Activated CD4-positive, alpha-beta T cell treated with anti-CD3 and anti-CD28 coated beads, Interleukin-2, amount 10 ng/mL, durations not matched to agents 24 days and 14 days (primary cell): ENCODE data around the gene OSTF1. TPM values are rescaled to one million over a fixed set of nuclear protein-coding genes. Genes with fewer than 3 reads are reported as not detected.
A peak's percentile ranks its signal among the peaks of the same experiment; 100 is the strongest.

Experiments
- DNase-seq: peaks from one replicate; pipeline ENCODE4 v3.0.0; 2022
- H3K27ac Mint-ChIP-seq: one replicate; pipeline ENCODE4 v1.8.0; 2022; ENCODE audit warnings: mild to moderate bottlenecking, mixed read lengths
- H3K27me3 Mint-ChIP-seq: one replicate; pipeline ENCODE4 v1.8.0; 2022; ENCODE audit warnings: mixed read lengths
- H3K36me3 Mint-ChIP-seq: one replicate; pipeline ENCODE4 v1.8.0; 2022; ENCODE audit warnings: low read depth, mild to moderate bottlenecking, mixed read lengths
- H3K4me1 Mint-ChIP-seq: one replicate; pipeline ENCODE4 v1.8.0; 2021; ENCODE audit warnings: mixed read lengths
- H3K4me3 Mint-ChIP-seq: one replicate; pipeline ENCODE4 v1.8.0; 2022; ENCODE audit warnings: mild to moderate bottlenecking, moderate library complexity, mixed read lengths
- H3K9me3 Mint-ChIP-seq: one replicate; pipeline ENCODE4 v1.8.0; 2021; ENCODE audit warnings: mixed read lengths
- intact Hi-C: fragments of 100-400 bp; cut with micrococcal nuclease; formaldehyde crosslinking; loops from one replicate; pipeline ENCODE4 v1.15.1; 2023
- total RNA-seq: library from RNA; stranded (reverse); gene quantifications from 2 replicates; pipeline ENCODE4 v1.2.3, GENCODE V29; 2022

Gene OSTF1
- total RNA-seq, 1 donor from 2014 or later, result 41.5 TPM

DNA sequence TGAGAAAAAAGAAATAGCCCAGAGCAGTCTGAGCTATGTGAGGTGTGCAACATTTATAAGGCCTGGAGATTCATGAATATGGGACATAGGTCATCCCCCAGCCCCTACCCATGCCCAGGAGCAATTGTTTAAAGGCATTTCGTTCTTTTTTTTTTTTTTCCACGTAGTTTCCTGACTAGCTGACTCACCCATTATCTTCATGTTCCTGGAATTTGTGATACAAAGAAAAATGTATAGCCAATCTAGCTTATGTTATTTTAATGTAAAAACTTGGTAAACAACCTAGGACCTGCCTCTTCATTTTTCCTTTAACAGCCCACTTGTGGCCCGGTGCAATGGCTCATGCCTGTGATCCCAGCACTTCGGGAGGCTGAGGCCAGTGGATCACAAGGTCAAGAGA, 81.3 kb downstream of the OSTF1 start:
- Mint-ChIP-seq H3K9me3 (peaks cover 7% of the 10 kb centered on the region), H3K4me3 (peak overlapping the region; percentile 9), H3K36me3 (peaks cover 52% of the 10 kb centered on the region), H3K27ac (no peak overlapping the region), H3K4me1 (peaks cover 32% of the 10 kb centered on the region), H3K27me3 (no peaks in the 10 kb centered on the region)
- intact Hi-C loops, result no loop called here
- no peak for DNase-seq

DNA sequence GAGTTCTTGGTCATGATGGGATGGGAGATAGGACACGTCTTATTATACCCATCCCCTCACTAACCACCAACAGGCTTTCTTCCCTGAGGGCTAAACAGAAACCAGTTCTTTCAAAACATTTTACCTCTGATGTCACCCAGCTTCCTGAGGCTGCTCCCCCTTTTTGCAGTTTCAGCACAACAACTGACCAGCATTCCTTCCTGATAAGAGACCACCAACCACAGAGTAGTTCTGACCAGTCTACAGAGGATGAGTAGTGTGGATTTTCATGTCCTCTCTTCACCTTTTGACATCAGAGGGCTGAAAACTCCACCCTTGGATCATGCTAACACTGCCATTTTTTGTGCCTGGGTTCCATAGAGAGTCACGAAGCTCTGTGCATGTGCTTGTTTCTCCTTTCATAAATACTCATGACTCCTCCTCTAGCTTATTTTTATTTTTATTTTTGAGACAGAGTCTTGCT, 82.6 kb downstream of the OSTF1 start:
- Mint-ChIP-seq H3K4me1 (peaks cover 32% of the 10 kb centered on the region), H3K9me3 (peaks cover 7% of the 10 kb centered on the region), H3K4me3 (no peak overlapping the region), H3K27me3 (no peaks in the 10 kb centered on the region), H3K36me3 (peaks cover 41% of the 10 kb centered on the region), H3K27ac (no peak overlapping the region)
- intact Hi-C loops, result no loop called here
- peak; percentile 63 for DNase-seq

DNA sequence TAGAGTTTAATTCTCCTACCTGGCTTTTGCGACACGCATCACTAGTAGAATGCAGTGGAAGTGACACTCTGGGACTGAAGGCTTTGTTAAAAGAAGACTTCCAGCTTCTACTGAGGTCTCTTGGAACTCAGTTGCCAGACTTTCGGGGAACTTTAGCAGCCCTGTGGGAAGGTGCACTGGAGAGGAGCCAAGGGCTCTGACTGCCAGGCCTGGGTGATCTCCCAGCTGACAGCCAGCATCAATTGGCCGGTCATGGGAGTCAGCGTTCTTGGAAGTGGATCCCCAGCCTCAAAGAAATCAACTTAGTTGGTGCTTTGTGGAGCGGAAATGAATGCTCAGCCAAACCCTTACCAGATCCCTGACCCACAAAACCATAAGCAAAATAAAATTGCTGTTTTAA, 87.1 kb downstream of the OSTF1 start:
- peaks cover 10% of the 10 kb centered on the region for H3K36me3 Mint-ChIP-seq
- no peak overlapping the region for H3K4me3 Mint-ChIP-seq
- H3K4me1 Mint-ChIP-seq, result peaks cover 11% of the 10 kb centered on the region
- no peaks in the 10 kb centered on the region for H3K9me3 Mint-ChIP-seq
- intact Hi-C loops, result no loop called here
- no peaks in the 10 kb centered on the region for H3K27me3 Mint-ChIP-seq
- peak; percentile 43 for DNase-seq
- no peak overlapping the region for H3K27ac Mint-ChIP-seq

DNA sequence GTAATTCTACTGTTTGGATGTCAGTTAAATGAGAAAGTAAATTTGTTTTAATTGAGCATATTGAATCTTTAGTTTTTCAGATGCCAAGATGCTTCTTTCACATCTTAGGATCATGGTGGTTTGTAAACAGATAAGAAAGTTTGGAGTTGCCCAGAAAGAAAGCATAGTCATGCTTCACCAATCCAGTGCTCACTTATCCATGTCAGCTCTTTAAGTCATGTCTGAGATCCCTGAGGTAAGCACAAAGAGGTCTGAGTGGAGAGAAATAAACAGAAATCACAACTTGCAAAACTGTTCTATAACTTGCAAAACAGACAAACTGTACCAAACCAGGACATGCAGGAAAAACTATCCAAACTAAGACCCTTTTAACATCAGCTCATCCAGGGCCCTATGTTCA, 87.7 kb downstream of the OSTF1 start:
- Mint-ChIP-seq H3K4me3 (no peak overlapping the region), H3K36me3 (peaks cover 10% of the 10 kb centered on the region), H3K27me3 (no peaks in the 10 kb centered on the region)

DNA sequence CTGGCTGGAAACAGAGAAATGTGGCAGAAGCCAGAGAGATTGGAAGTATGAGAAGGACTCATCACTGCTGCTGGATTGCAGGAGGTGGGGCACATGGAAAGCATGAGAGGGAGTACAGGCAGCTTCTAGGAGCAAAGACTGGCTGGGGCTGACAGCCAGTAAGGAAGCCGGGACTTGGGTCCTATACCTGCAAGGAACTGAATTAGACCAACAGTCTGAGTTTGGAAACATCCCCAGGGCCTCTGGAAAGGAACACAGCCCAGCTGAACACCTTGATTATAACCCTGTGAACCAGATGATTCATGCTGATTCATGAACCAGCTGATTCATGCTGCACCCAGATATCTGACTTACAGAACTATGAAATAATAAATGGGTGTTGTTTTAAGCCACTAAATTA, 93.4 kb downstream of the OSTF1 start:
- peak; percentile 54 for DNase-seq
- Mint-ChIP-seq H3K4me1 (peaks cover 3% of the 10 kb centered on the region), H3K9me3 (no peaks in the 10 kb centered on the region), H3K27ac (no peak overlapping the region), H3K27me3 (no peaks in the 10 kb centered on the region), H3K36me3 (peaks cover 2% of the 10 kb centered on the region), H3K4me3 (no peak overlapping the region)
- intact Hi-C loops, result loop anchor here (10.0 kb wide), 1 partner anchor 407 kb away; no protein-coding TSS in a partner anchor

More for the DNA sequence above, 87.7 kb downstream of the OSTF1 start:
- DNase-seq, result no peak
- peaks cover 8% of the 10 kb centered on the region for H3K4me1 Mint-ChIP-seq
- no peaks in the 10 kb centered on the region for H3K9me3 Mint-ChIP-seq
- no peak overlapping the region for H3K27ac Mint-ChIP-seq
- intact Hi-C loops, result no loop called here

DNA sequence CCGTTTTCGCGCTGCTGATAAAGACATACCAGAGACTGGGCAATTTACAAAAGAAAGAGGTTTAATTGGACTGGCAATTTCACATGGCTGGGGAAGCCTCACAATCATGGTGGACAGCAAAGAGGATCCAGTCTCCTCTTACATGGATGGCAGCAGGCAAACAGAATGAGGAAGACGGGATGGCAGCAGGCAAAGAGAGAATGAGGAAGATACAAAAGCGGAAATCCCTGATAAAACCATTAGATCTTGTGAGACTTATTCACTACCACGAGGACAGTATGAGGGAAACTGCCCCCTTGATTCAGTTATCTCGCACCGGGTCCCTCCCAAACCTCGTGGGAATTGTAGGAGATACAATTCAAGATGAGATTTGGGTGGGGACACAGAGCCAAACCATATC, 95.0 kb downstream of the OSTF1 start:
- Mint-ChIP-seq H3K4me1 (peaks cover 6% of the 10 kb centered on the region), H3K9me3 (no peaks in the 10 kb centered on the region), H3K27ac (no peak overlapping the region), H3K4me3 (no peak overlapping the region), H3K27me3 (no peaks in the 10 kb centered on the region), H3K36me3 (peaks cover 2% of the 10 kb centered on the region)
- no peak for DNase-seq
- intact Hi-C loops, result loop anchor here (10.0 kb wide), 1 partner anchor 409 kb away; no protein-coding TSS in a partner anchor

DNA sequence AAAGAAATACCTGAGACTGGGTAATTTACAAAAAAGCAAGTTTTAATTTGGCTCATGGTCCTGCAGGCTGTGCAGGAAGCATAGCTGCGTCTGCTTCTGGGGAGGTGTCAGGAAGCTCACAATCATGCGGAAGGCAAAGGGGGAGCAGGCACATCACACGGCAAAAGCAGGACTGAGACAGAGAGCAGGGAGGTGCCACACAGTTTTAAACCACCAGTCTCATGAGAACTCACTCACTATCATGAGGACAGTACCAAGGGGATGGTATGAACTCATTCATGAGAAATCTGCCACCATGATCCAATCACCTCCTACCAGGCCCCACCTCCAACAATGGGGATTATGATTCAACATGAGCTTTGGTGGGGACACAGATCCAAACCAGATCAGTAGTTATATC, 96.2 kb downstream of the OSTF1 start:
- DNase-seq, result peak; percentile 54
- Mint-ChIP-seq H3K4me3 (no peak overlapping the region), H3K27me3 (no peaks in the 10 kb centered on the region), H3K27ac (no peak overlapping the region), H3K9me3 (no peaks in the 10 kb centered on the region), H3K4me1 (peaks cover 8% of the 10 kb centered on the region), H3K36me3 (peaks cover 2% of the 10 kb centered on the region)
- intact Hi-C loops, result loop anchor here (10.0 kb wide), 1 partner anchor 410 kb away; no protein-coding TSS in a partner anchor

DNA sequence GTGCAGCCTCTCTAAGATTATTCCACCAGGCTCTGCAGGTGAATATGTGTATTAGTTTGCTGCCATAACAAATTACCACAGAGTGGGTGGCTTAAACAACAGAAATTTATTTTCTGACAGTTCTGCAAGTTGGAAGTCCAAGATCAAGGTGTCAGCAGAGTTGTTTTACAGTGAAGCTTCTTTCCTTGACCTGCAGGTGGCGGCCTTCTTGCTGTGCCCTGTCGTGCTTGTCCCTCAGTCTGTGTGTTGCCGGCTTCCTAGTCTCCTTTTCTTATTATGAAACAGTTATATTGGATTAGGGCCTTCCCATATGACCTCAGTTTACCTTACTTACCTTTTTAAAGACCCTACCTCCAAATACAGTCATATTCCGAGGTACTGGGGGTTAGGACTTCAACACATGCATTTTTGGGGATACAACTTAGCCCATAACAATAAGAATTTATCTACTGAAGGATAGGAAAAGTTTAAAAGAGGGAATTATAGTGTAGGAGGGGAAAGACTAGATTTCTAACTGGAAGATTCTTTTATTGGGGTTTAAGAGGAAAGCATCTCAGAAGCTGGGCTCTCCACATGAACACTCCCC, 97.4 kb downstream of the OSTF1 start:
- peak; percentile 82 for DNase-seq
- Mint-ChIP-seq H3K9me3 (no peaks in the 10 kb centered on the region), H3K27me3 (peaks cover under 1% of the 10 kb centered on the region), H3K4me3 (no peak overlapping the region), H3K4me1 (peaks cover 9% of the 10 kb centered on the region), H3K27ac (no peak overlapping the region), H3K36me3 (peaks cover 2% of the 10 kb centered on the region)
- intact Hi-C loops, result loop anchor here (5.0 to 10.0 kb wide), 3 partner anchors 33 to 411 kb away; partner anchors contain the start of genes NMRK1 and OSTF1

DNA sequence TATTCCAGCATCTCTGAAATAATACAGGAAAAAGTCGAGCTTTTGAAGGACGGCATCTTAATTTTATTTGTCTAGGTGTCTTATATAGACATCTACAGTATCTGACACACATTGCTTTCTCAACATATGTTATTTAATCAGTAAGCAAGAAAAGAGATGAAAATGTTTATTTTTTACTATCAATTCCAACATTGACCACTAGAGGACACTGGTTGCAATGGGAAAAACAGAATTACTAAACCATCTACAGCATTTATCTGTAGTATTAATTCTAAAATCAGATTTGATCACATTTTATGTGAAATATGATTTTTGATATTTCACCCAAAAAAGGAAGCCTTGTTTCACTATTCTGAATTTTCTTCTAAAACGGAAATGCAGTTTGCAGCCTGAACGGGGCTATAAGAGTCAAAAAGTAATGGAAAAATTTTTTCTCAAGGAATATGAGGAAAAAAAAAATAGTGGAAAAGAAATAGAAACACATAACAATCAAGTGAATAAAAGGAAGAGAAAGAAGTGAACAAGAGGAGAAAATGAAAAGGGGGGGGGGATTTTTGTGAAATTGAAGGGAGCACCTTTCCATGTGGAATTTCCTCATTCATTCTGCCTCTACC, 98.6 kb downstream of the OSTF1 start:
- peaks cover 2% of the 10 kb centered on the region for H3K36me3 Mint-ChIP-seq
- H3K4me3 Mint-ChIP-seq, result no peak overlapping the region
- DNase-seq, result no peak
- H3K27ac Mint-ChIP-seq, result no peak overlapping the region
- no peaks in the 10 kb centered on the region for H3K9me3 Mint-ChIP-seq
- H3K4me1 Mint-ChIP-seq, result peaks cover 10% of the 10 kb centered on the region
- H3K27me3 Mint-ChIP-seq, result peaks cover 2% of the 10 kb centered on the region
- intact Hi-C loops, result loop anchor here (5.0 to 10.0 kb wide), 3 partner anchors 35 to 412 kb away; partner anchors contain the start of genes NMRK1 and OSTF1

DNA sequence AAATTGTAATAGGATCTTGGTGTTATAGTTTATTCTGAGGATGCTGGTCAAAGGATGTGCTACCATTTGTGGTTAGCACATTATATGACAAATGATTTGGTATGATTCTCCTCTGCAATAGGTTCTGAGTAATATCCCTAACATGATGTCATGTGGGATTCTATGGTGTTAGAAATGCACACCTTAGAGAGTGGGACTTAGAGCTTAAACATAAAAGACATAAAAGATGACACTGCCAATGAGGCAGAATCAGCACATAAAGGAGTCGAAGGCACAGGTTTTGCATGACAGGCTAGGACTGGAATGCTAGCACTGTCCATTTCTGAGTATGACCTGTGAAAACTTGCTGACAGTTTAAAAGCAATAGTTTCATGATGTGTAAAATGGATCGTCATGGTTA, 100.4 kb downstream of the OSTF1 start:
- DNase-seq, result no peak
- no peak overlapping the region for H3K27ac Mint-ChIP-seq
- peaks cover 10% of the 10 kb centered on the region for H3K4me1 Mint-ChIP-seq
- H3K36me3 Mint-ChIP-seq, result no peaks in the 10 kb centered on the region
- H3K27me3 Mint-ChIP-seq, result peaks cover 6% of the 10 kb centered on the region
- H3K9me3 Mint-ChIP-seq, result peaks cover 4% of the 10 kb centered on the region
- H3K4me3 Mint-ChIP-seq, result no peak overlapping the region
- intact Hi-C loops, result loop anchor here (5.0 to 10.0 kb wide), 3 partner anchors 36 to 414 kb away; partner anchors contain the start of genes NMRK1 and OSTF1

DNA sequence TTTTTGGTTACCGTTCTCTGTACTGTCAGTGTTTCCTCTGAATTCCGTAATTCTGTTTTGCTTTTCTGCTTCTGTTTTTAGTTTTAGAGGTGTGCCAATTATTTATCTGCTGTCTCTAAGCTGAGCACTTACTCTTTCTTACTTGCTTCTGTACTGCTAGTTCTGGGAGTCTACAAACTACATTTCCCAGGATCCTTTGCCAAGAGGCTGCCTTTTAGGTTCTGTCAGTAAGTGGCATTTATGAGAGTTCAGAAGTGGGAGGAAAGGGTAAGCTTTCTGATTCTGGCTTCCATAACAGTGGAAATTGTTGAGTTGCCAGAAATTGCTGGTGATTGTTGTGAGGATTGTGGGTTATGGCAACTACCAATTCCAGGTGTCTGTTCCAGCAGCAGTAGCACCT, 102.4 kb downstream of the OSTF1 start:
- Mint-ChIP-seq H3K36me3 (no peaks in the 10 kb centered on the region), H3K4me1 (peaks cover 9% of the 10 kb centered on the region), H3K9me3 (peaks cover 4% of the 10 kb centered on the region), H3K4me3 (no peak overlapping the region), H3K27ac (peak overlapping the region; percentile 7), H3K27me3 (peaks cover 10% of the 10 kb centered on the region)
- intact Hi-C loops, result no loop called here
- DNase-seq, result no peak

Other genes with a start within 250 kb of the OSTF1 start
- gene TRPM6, start 200.6 kb upstream of the OSTF1 start, total RNA-seq, result 0.05 TPM in 1 of 2 replicates, not detected in the other
- 19.6 and 20.0 TPM in 2 replicates for gene C9orf40, start 135.6 kb upstream of the OSTF1 start, total RNA-seq
- 40.0 and 45.0 TPM in 2 replicates for gene CARNMT1, start 60.2 kb upstream of the OSTF1 start, total RNA-seq
- gene NMRK1, start 359 bp upstream of the OSTF1 start, total RNA-seq, result 6.6 and 7.2 TPM in 2 replicates